ENCODE data around the gene APOL3.

The APOL3 gene

DNA sequence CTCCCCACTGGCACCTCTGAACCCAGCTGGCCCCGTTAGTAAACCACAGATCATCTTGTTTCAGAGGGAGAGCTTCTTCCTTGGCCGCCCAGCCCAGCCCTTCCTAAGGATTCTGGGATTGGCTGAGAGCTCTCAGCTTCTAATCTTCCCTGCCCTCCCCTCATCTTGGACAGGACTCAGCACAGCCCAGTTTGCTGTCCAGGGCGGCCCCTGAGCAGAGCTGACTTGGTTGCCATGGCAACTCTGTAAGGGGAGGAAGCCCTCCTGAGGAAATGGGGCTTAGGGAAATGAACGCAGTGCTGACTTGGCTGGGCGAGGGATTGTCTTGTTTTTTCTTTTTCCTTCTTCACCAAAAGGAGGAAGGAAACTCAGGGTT lies 36.5 kb upstream of the APOL3 start:
- Histone ChIP-seq H3K27me3 (ENCODE audit: insufficient read depth, low read length, poor library complexity) (no peaks in the 10 kb centered on the region), H3K18ac (ENCODE audit: low read length) (no peak overlapping the region), H2BK5ac (ENCODE audit: low read length) (no peak overlapping the region), H3K56ac (ENCODE audit: low read length) (peak overlapping the region; percentile 53), H3K9ac (ENCODE audit: low read length) (peak overlapping the region; percentile 26), H3K4me1 (ENCODE audit: control insufficient read depth, low read depth, low read length) (peaks cover 4% of the 10 kb centered on the region), H3K79me2 (ENCODE audit: control insufficient read depth, insufficient read depth, low read length) (no peaks in the 10 kb centered on the region), H3K4me2 (ENCODE audit: low read length) (no peak overlapping the region), H3K27ac (ENCODE audit: low read depth, low read length) (no peak overlapping the region), H3K4ac (ENCODE audit: low read depth, low read length) (no peak overlapping the region), H3K79me1 (ENCODE audit: low read length) (no peaks in the 10 kb centered on the region), H2AK5ac (ENCODE audit: low read length) (no peak overlapping the region), H3K23ac (ENCODE audit: low read length) (no peak overlapping the region), H2BK15ac (replicated peaks; ENCODE audit: low read depth) (no peak overlapping the region), H3K4me3 (ENCODE audit: low read length) (no peak overlapping the region), H3K36me3 (ENCODE audit: control insufficient read depth, insufficient read depth, low read length) (no peaks in the 10 kb centered on the region), H4K8ac (ENCODE audit: low read depth, low read length) (no peak overlapping the region), H4K5ac (ENCODE audit: low read length) (no peak overlapping the region), H2BK120ac (ENCODE audit: low read depth, low read length) (no peak overlapping the region)
- no CpG with 5 or more reads among the region's 5 CpGs for WGBS (ENCODE audit: extremely low coverage, insufficient coverage, low lambda C conversion rate)
- DNase-seq = peak; percentile 94

DNA sequence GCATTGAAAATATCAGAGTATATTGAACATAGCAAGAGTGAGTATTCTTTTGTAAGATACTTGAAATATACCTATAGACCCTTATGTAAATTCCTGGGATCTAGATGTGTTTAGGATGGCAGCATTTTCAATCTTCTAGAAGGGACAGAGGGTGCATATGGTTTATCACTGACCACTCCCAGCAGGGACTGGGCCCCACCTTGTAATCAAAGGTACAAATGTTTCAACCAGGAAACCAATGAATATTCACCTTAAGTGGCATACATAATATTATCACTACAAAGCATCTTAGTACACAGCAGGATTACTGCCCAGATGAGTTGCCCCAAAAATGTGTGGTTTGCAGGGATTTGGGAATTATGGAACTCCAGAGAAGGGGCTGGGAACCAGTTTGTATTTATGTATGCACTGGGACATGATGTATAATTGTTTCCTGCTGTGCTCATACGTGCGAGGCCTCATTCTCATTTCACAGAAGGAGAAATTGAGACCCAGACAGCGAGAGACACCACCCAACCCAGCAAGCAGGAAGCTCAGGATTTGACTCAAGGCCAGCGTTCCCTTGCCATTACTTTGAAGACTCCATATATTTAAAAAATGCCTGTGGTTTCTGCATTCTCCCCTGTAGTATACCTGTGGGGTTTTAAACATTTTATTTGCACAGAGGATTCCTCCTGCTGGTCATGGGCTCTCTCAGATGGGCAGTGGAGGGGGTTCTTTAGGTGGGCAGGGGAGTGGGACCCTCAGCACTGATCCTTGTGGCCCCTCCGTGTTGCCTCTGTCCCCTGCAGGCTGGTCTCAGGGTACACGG lies 35.9 kb upstream of the APOL3 start:
- Histone ChIP-seq H3K4me1 (ENCODE audit: control insufficient read depth, low read depth, low read length) (peaks cover 4% of the 10 kb centered on the region), H4K5ac (ENCODE audit: low read length) (no peak overlapping the region), H3K27me3 (ENCODE audit: insufficient read depth, low read length, poor library complexity) (no peaks in the 10 kb centered on the region), H3K4ac (ENCODE audit: low read depth, low read length) (no peak overlapping the region), H2BK5ac (ENCODE audit: low read length) (no peak overlapping the region), H3K27ac (ENCODE audit: low read depth, low read length) (no peak overlapping the region), H3K9ac (ENCODE audit: low read length) (peak overlapping the region; percentile 26), H3K4me3 (ENCODE audit: low read length) (no peak overlapping the region), H2BK15ac (replicated peaks; ENCODE audit: low read depth) (no peak overlapping the region), H3K23ac (ENCODE audit: low read length) (no peak overlapping the region), H3K56ac (ENCODE audit: low read length) (peak overlapping the region; percentile 53), H4K8ac (ENCODE audit: low read depth, low read length) (no peak overlapping the region), H3K79me2 (ENCODE audit: control insufficient read depth, insufficient read depth, low read length) (no peaks in the 10 kb centered on the region), H3K4me2 (ENCODE audit: low read length) (no peak overlapping the region), H3K79me1 (ENCODE audit: low read length) (no peaks in the 10 kb centered on the region), H3K18ac (ENCODE audit: low read length) (no peak overlapping the region), H2AK5ac (ENCODE audit: low read length) (no peak overlapping the region), H2BK120ac (ENCODE audit: low read depth, low read length) (no peak overlapping the region), H3K36me3 (ENCODE audit: control insufficient read depth, insufficient read depth, low read length) (no peaks in the 10 kb centered on the region)
- WGBS (ENCODE audit: extremely low coverage, insufficient coverage, low lambda C conversion rate) = no CpG with 5 or more reads among the region's 6 CpGs
- no peak for DNase-seq

DNA sequence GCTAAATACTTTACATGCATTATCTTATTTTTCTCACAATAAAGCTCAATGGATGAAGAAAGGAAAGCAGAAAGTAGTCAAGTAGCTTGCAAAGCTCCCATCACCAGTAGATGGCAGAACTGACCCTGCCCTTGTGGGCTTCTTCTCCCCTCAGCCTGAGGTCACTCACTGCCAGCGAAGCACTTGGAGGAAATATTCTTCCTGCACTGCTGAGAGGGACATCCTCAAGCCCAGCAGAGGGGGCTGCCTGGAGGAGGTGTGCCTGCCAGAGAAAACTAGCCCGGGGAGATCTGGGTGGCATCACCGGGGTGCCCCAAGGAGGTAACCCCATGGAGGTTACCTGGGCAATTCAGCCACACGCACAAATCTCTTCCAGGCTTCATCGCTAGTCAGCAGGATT lies 34.4 kb upstream of the APOL3 start:
- H3K4ac ChIP-seq (ENCODE audit: low read depth, low read length) = no peak overlapping the region
- no peak overlapping the region for H3K9ac ChIP-seq (ENCODE audit: low read length)
- H3K27me3 ChIP-seq (ENCODE audit: insufficient read depth, low read length, poor library complexity) = no peaks in the 10 kb centered on the region
- no peak overlapping the region for H3K23ac ChIP-seq (ENCODE audit: low read length)
- H3K18ac ChIP-seq (ENCODE audit: low read length) = no peak overlapping the region
- WGBS (ENCODE audit: extremely low coverage, insufficient coverage, low lambda C conversion rate) = no CpG with 5 or more reads among the region's 5 CpGs
- no peak overlapping the region for H2BK120ac ChIP-seq (ENCODE audit: low read depth, low read length)
- H3K79me1 ChIP-seq (ENCODE audit: low read length) = no peaks in the 10 kb centered on the region
- no peak overlapping the region for H4K5ac ChIP-seq (ENCODE audit: low read length)
- H3K4me3 ChIP-seq (ENCODE audit: low read length) = no peak overlapping the region
- H2AK5ac ChIP-seq (ENCODE audit: low read length) = no peak overlapping the region
- H3K56ac ChIP-seq (ENCODE audit: low read length) = no peak overlapping the region
- H3K27ac ChIP-seq (ENCODE audit: low read depth, low read length) = no peak overlapping the region
- peaks cover 7% of the 10 kb centered on the region for H3K4me1 ChIP-seq (ENCODE audit: control insufficient read depth, low read depth, low read length)
- H4K8ac ChIP-seq (ENCODE audit: low read depth, low read length) = no peak overlapping the region
- no peaks in the 10 kb centered on the region for H3K36me3 ChIP-seq (ENCODE audit: control insufficient read depth, insufficient read depth, low read length)
- no peak overlapping the region for H2BK5ac ChIP-seq (ENCODE audit: low read length)
- DNase-seq = peak; percentile 91
- H3K79me2 ChIP-seq (ENCODE audit: control insufficient read depth, insufficient read depth, low read length) = no peaks in the 10 kb centered on the region
- H2BK15ac ChIP-seq (replicated peaks; ENCODE audit: low read depth) = no peak overlapping the region
- H3K4me2 ChIP-seq (ENCODE audit: low read length) = no peak overlapping the region

DNA sequence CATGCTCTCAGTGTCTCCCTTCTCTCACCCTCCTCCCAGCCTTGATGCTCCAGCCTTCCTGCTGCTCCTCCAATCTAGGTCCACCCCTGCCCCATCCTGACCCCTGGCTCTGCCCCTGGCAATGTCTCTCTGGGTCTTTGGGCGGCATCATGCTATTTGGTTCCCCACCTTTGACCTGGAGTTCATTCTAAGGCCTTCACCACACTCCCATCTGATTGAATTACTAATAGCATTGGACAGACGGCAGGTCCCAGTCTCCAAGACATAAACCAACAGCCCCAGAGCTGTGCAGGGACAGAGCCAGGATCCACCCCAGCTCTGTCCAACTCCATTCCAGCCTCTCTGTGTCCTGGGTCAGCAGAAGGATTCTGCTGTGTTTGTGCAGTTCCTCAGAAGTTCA lies 33.8 kb upstream of the APOL3 start:
- no peaks in the 10 kb centered on the region for H3K27me3 ChIP-seq (ENCODE audit: insufficient read depth, low read length, poor library complexity)
- no peak overlapping the region for H3K4me3 ChIP-seq (ENCODE audit: low read length)
- H2BK15ac ChIP-seq (replicated peaks; ENCODE audit: low read depth) = no peak overlapping the region
- no peak overlapping the region for H2BK120ac ChIP-seq (ENCODE audit: low read depth, low read length)
- no peak overlapping the region for H4K8ac ChIP-seq (ENCODE audit: low read depth, low read length)
- no peak overlapping the region for H3K9ac ChIP-seq (ENCODE audit: low read length)
- H3K27ac ChIP-seq (ENCODE audit: low read depth, low read length) = no peak overlapping the region
- H3K18ac ChIP-seq (ENCODE audit: low read length) = no peak overlapping the region
- peaks cover 11% of the 10 kb centered on the region for H3K4me1 ChIP-seq (ENCODE audit: control insufficient read depth, low read depth, low read length)
- no peak overlapping the region for H2AK5ac ChIP-seq (ENCODE audit: low read length)
- H4K5ac ChIP-seq (ENCODE audit: low read length) = no peak overlapping the region
- H3K4me2 ChIP-seq (ENCODE audit: low read length) = no peak overlapping the region
- WGBS (ENCODE audit: extremely low coverage, insufficient coverage, low lambda C conversion rate) = no CpG with 5 or more reads among the region's 2 CpGs
- no peak overlapping the region for H3K56ac ChIP-seq (ENCODE audit: low read length)
- H3K4ac ChIP-seq (ENCODE audit: low read depth, low read length) = no peak overlapping the region
- no peak overlapping the region for H2BK5ac ChIP-seq (ENCODE audit: low read length)
- H3K23ac ChIP-seq (ENCODE audit: low read length) = no peak overlapping the region
- H3K79me1 ChIP-seq (ENCODE audit: low read length) = no peaks in the 10 kb centered on the region
- no peaks in the 10 kb centered on the region for H3K36me3 ChIP-seq (ENCODE audit: control insufficient read depth, insufficient read depth, low read length)
- DNase-seq = no peak
- no peaks in the 10 kb centered on the region for H3K79me2 ChIP-seq (ENCODE audit: control insufficient read depth, insufficient read depth, low read length)

DNA sequence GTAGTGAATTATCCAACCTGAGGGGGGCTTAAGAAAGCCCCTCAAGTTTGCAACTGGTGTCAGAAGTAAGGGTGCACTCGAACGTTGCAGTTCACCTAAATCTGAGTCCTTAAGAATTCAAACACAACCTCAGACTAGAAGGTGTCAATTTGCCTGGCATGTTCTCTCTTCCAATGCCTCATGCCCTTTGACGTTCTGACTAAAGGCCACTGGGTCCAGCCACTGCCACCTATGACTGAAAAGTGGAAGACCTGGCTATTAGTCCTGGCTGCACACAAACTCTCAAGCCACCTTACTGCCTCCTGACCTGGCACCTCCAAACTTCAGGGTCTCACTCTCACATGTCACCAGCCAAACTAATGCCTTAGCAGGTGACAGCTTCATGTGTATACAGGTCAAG lies 33.0 kb upstream of the APOL3 start:
- no peak overlapping the region for H3K4me2 ChIP-seq (ENCODE audit: low read length)
- H3K79me1 ChIP-seq (ENCODE audit: low read length) = no peaks in the 10 kb centered on the region
- H3K36me3 ChIP-seq (ENCODE audit: control insufficient read depth, insufficient read depth, low read length) = no peaks in the 10 kb centered on the region
- no peaks in the 10 kb centered on the region for H3K27me3 ChIP-seq (ENCODE audit: insufficient read depth, low read length, poor library complexity)
- no peak overlapping the region for H2BK15ac ChIP-seq (replicated peaks; ENCODE audit: low read depth)
- no peaks in the 10 kb centered on the region for H3K79me2 ChIP-seq (ENCODE audit: control insufficient read depth, insufficient read depth, low read length)
- no peak overlapping the region for H3K4ac ChIP-seq (ENCODE audit: low read depth, low read length)
- no peak for DNase-seq
- peaks cover 11% of the 10 kb centered on the region for H3K4me1 ChIP-seq (ENCODE audit: control insufficient read depth, low read depth, low read length)
- H2AK5ac ChIP-seq (ENCODE audit: low read length) = no peak overlapping the region
- no peak overlapping the region for H3K18ac ChIP-seq (ENCODE audit: low read length)
- WGBS (ENCODE audit: extremely low coverage, insufficient coverage, low lambda C conversion rate) = no CpG with 5 or more reads among the region's 3 CpGs
- no peak overlapping the region for H3K9ac ChIP-seq (ENCODE audit: low read length)
- no peak overlapping the region for H4K8ac ChIP-seq (ENCODE audit: low read depth, low read length)
- H3K23ac ChIP-seq (ENCODE audit: low read length) = no peak overlapping the region
- H2BK5ac ChIP-seq (ENCODE audit: low read length) = no peak overlapping the region
- no peak overlapping the region for H2BK120ac ChIP-seq (ENCODE audit: low read depth, low read length)
- H4K5ac ChIP-seq (ENCODE audit: low read length) = no peak overlapping the region
- no peak overlapping the region for H3K4me3 ChIP-seq (ENCODE audit: low read length)
- no peak overlapping the region for H3K56ac ChIP-seq (ENCODE audit: low read length)
- H3K27ac ChIP-seq (ENCODE audit: low read depth, low read length) = no peak overlapping the region

DNA sequence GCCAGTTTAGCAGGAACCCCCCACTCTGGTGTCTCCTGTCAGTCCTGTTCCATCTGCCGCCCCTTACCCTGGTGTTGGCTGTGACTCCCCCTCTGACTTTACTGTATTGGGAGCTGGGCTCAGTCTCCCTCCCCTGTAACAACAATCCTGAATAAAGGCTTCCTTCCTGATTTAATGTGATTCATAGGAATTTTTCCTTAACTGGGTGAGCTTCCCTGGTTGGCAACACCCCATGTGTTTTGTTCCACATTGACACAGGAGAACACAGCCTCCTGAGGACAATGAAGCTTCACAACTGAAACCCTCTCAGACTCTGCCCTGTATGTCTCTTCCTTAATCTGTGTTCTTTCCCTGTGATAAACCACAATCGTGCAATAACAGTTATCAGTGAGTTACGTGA lies 32.6 kb upstream of the APOL3 start:
- Histone ChIP-seq H3K4me1 (ENCODE audit: control insufficient read depth, low read depth, low read length) (peaks cover 11% of the 10 kb centered on the region), H4K5ac (ENCODE audit: low read length) (no peak overlapping the region), H3K27ac (ENCODE audit: low read depth, low read length) (no peak overlapping the region), H3K23ac (ENCODE audit: low read length) (no peak overlapping the region), H3K56ac (ENCODE audit: low read length) (no peak overlapping the region), H2BK5ac (ENCODE audit: low read length) (no peak overlapping the region), H3K79me2 (ENCODE audit: control insufficient read depth, insufficient read depth, low read length) (no peaks in the 10 kb centered on the region), H3K36me3 (ENCODE audit: control insufficient read depth, insufficient read depth, low read length) (no peaks in the 10 kb centered on the region), H3K4ac (ENCODE audit: low read depth, low read length) (no peak overlapping the region), H3K4me3 (ENCODE audit: low read length) (no peak overlapping the region), H4K8ac (ENCODE audit: low read depth, low read length) (no peak overlapping the region), H2BK120ac (ENCODE audit: low read depth, low read length) (no peak overlapping the region), H3K18ac (ENCODE audit: low read length) (no peak overlapping the region), H3K27me3 (ENCODE audit: insufficient read depth, low read length, poor library complexity) (no peaks in the 10 kb centered on the region), H2BK15ac (replicated peaks; ENCODE audit: low read depth) (no peak overlapping the region), H3K9ac (ENCODE audit: low read length) (no peak overlapping the region), H3K79me1 (ENCODE audit: low read length) (no peaks in the 10 kb centered on the region), H2AK5ac (ENCODE audit: low read length) (no peak overlapping the region), H3K4me2 (ENCODE audit: low read length) (no peak overlapping the region)
- no peak for DNase-seq
- WGBS (ENCODE audit: extremely low coverage, insufficient coverage, low lambda C conversion rate) = no CpG with 5 or more reads among the region's 3 CpGs
